SJSA1 (cell line): ENCODE results near the gene NARS2. TPM values are rescaled to one million over a fixed set of nuclear protein-coding genes. Genes with fewer than 3 reads are reported as not detected.

Source experiments
- DNase-seq, 2 experiments: peaks; one replicate each; pipeline ENCODE4 v3.0.0-alpha.2; 2015 to 2020; ENCODE audit warnings: low spot score in 2 of 2, low read depth in 1 of 2
- H3K27ac ChIP-seq: fragments of 250-450 bp; sonication (Bioruptor Pico); 2 replicates; pipeline ENCODE4 v1.5.1; 2020; ENCODE audit warnings: mild to moderate bottlenecking, moderate library complexity
- H3K27me3 ChIP-seq: fragments of 250-450 bp; sonication (Bioruptor Pico); replicated peaks from 2 replicates; pipeline ENCODE4 v1.5.1; 2020; ENCODE audit warnings: mild to moderate bottlenecking, moderate library complexity
- H3K36me3 ChIP-seq: fragments of 250-450 bp; sonication (Bioruptor Pico); 2 replicates; pipeline ENCODE4 v1.5.1; 2020; ENCODE audit warnings: mild to moderate bottlenecking
- H3K4me1 ChIP-seq: fragments of 250-450 bp; sonication (Bioruptor Pico); replicated peaks from 2 replicates; pipeline ENCODE4 v1.6.1; 2021; ENCODE audit warnings: mild to moderate bottlenecking
- H3K4me3 ChIP-seq: fragments of 250-450 bp; sonication (Bioruptor Pico); 2 replicates; pipeline ENCODE4 v1.5.1; 2020; ENCODE audit warnings: mild to moderate bottlenecking
- H3K9me3 ChIP-seq: fragments of 250-450 bp; sonication (Bioruptor Pico); replicated peaks from 2 replicates; pipeline ENCODE4 v1.5.1; 2020; ENCODE audit warnings: mild to moderate bottlenecking
- total RNA-seq: library from RNA; depleted of rRNA; stranded (reverse); fragments of >200 nt; shearing (Covaris generic); gene quantifications from 2 replicates; pipeline ENCODE4 v1.2.3, GENCODE V29; 2014

NARS2 gene
- total RNA-seq, 1 experiment from 2014 or later: 20.8 TPM

DNA sequence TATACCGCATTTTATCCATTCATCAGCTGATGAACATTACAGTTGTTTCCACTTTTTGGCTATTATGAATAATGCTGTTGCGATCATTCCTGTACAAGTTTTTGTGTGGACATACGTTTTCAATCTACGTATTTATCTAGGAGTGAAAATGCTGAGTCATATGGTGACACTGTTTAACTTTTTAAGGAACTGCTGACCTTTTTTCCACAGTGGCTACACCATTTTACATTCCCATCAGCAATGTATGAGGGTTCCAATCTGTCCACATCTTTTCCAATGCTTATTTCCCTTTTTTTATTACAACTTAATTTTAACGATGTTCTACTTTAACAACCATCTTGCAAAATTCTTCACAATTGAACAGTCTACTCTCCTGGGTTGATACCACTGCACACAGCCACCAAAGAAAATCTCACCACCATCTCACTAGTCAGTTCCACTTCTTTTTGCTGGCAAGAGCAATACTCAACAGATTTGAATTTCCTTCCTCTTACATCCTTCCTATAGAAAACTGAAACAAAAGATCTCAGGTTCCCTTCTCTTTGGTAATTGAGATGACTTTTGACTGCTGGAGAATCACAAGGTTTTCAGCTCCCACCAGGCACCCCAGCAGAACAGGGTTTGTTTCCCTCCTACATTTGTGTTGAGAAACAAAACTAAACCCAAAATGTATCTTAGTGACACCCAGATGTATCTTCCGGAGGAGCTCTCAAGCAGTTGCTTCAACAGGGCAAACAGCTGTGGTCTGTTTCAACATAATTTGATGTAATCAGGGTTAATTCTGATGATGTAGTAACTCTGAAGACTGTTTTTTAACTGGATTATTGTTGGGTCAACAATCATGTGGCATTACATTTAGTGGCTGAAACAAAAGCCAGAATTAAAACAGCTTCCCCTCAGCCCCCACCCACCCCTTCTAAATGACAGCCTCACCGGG, 150.1 kb downstream of the NARS2 start:
- Histone ChIP-seq H3K9me3 (no peaks in the 10 kb centered on the region), H3K27ac (no peak overlapping the region), H3K4me3 (no peak overlapping the region), H3K4me1 (peaks cover 5% of the 10 kb centered on the region; the same call in 1 of the 2 replicates), H3K27me3 (no peaks in the 10 kb centered on the region), H3K36me3 (no peaks in the 10 kb centered on the region)
- DNase-seq: no peak

GRCh38 chr11:78423241-78423640, 151.4 kb downstream of the NARS2 start:
- no peak overlapping the region for H3K4me3 ChIP-seq
- H3K36me3 ChIP-seq: no peaks in the 10 kb centered on the region
- H3K27ac ChIP-seq: no peak overlapping the region
- H3K4me1 ChIP-seq: peaks cover 15% of the 10 kb centered on the region
- no peaks in the 10 kb centered on the region for H3K27me3 ChIP-seq
- no peaks in the 10 kb centered on the region for H3K9me3 ChIP-seq
- DNase-seq: no peak

DNA sequence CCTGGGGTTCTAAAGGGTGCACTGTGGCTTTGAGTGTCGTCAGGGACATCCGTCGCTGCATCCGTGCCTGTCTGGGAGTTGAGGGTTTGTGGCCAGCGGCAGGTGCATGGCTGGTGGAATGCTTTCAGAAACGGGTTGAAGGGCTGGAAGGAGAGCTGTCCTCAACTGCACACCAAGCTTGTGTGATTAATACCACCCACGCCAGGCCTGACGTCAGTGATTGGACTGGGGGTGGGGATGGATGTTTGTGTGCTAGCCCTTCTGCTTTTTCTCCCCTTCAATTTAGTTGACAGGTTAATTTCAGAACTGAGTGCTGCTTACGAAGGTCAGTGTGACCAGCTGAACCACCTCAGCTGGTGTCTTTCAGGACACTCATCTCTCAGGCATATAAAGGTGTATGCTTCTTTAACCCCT, 153.9 kb downstream of the NARS2 start:
- H3K36me3 ChIP-seq: no peaks in the 10 kb centered on the region
- no peak overlapping the region for H3K4me3 ChIP-seq
- no peak for DNase-seq
- no peaks in the 10 kb centered on the region for H3K27me3 ChIP-seq
- H3K9me3 ChIP-seq: no peaks in the 10 kb centered on the region
- H3K27ac ChIP-seq: no peak overlapping the region
- peaks cover 16% of the 10 kb centered on the region for H3K4me1 ChIP-seq

DNA sequence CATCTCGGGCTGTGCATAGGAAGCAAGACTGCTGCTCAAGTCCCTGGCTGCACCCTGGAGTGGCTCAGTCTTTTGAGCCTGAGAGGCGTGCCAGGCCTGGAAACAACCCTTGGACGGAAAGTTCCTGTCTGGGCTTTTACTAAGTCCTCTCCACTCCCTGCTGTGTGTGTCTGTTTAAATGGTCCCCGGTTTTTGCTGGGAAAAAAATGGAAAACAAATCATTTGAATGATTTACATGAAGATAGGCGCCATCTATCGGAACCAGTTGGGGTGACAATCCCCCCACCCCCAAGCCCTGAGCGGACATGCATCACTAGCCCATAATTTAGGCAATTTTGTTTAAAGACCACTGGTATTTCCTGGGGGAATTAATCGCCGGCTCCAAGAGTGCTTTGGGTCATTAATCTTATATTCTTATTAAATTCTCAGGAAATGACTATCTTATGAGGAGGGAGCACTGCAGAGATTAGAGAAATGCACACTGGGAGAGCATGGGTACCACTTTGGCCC, 154.4 kb downstream of the NARS2 start:
- H3K4me1 ChIP-seq: peaks cover 16% of the 10 kb centered on the region
- no peak overlapping the region for H3K27ac ChIP-seq
- H3K36me3 ChIP-seq: no peaks in the 10 kb centered on the region
- DNase-seq: peak; percentile 26 to 50
- H3K9me3 ChIP-seq: no peaks in the 10 kb centered on the region
- no peak overlapping the region for H3K4me3 ChIP-seq
- no peaks in the 10 kb centered on the region for H3K27me3 ChIP-seq

DNA sequence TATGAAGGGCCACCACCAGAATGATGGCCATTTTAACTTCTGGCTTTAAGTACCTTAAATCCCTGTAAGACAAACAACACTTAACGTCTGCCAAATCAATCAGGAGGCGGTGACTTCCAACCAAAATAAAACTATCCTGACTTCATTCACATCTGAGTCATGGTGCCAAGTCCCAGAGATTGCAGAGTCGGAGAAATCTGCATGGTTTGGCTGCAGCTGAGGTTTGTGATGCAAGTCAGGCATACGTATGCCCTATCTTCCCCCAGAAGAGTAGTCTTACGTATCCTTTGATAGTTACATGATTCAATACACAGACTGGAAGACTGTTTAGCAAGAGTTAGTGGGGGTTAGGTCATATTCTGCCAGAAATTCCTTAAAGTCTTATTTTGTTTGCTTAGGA, 155.3 kb downstream of the NARS2 start:
- no peak overlapping the region for H3K4me3 ChIP-seq
- no peak overlapping the region for H3K27ac ChIP-seq
- H3K4me1 ChIP-seq: peaks cover 16% of the 10 kb centered on the region
- H3K27me3 ChIP-seq: no peaks in the 10 kb centered on the region
- peak in 1 of 2 experiments; percentile 5 for DNase-seq
- H3K36me3 ChIP-seq: no peaks in the 10 kb centered on the region
- H3K9me3 ChIP-seq: no peaks in the 10 kb centered on the region

DNA sequence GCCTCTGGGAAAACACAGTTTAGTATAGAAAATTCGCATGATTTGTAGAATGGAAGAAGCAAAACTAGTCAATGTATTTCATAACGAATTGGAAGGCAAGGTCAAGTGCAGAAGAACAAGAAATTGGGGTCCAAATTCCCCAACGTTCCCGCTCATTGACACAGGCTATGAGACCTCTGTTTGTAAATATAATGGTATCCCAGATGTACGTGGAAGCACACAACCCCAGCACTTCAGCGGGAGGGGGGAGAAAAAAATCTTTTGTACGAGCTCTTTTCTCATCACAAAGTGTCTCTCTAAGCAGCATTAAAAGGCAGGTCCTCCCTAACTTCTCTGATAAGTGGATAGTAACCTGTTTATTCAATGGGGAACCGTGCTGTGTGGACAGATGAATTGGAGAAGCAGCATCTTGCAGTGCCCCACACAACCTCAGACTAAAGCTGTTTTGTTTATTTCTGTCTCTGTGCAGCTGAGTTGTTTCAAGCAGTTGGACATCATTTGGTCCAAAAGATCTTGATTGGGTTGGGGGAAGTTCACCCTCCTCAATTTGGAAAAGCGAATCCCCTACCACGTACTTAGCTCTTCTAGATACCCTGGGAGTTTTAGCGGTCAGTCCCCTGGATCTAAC, 156.0 kb downstream of the NARS2 start:
- H3K9me3 ChIP-seq: no peaks in the 10 kb centered on the region
- H3K36me3 ChIP-seq: no peaks in the 10 kb centered on the region
- DNase-seq: no peak
- H3K27me3 ChIP-seq: no peaks in the 10 kb centered on the region
- H3K4me1 ChIP-seq: peaks cover 16% of the 10 kb centered on the region
- peak overlapping the region; percentile 62; the same call in 1 of the 2 replicates for H3K4me3 ChIP-seq
- H3K27ac ChIP-seq: no peak overlapping the region

GRCh38 chr11:78417888-78418583, 156.6 kb downstream of the NARS2 start:
- Histone ChIP-seq H3K4me3 (peak overlapping the region; percentile 62), H3K4me1 (peaks cover 16% of the 10 kb centered on the region), H3K27me3 (no peaks in the 10 kb centered on the region), H3K9me3 (no peaks in the 10 kb centered on the region), H3K27ac (no peak overlapping the region), H3K36me3 (no peaks in the 10 kb centered on the region)
- DNase-seq: peak; percentile 51 to 65

DNA sequence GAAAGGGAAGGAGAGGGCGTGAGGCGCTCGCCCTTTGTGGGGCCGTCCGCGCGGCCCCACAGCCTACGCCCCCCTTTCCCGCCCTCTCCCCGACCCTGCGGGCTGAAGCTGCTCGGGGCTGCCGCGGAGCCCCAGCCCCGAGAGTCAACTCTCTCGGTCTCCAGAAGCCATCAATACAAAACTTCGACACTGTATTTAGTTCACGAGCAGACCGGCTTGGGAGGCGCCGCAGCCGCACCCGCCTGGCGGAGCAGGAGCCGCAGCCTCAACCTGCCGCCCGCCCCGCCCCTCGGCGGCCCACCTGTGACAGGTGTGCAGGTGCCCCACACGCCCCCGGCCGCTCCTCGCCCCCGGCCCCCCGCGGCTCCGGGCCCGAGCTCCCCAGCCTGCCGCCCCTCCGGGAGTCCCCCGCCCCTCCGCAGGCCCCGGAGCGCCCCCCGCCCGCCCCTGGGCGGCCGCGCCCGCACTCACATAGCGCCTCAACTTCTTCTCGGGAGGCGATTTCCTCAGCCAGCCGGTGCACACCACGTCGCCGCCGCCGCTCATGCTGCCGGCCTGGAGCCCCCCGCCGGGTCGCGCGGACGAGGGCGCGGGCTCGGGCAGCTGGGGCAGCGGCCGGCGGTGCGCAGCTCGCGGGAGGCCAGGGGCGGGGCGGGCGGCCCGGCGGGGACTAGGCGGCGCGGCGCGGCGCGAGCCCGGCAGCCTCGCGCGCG, 157.3 kb downstream of the NARS2 start, which contains the start of gene GAB2:
Gene GAB2 (minus strand): TSS at position 646 of the 713 bp plus-strand sequence. CDS start 100 bp downstream, at position 546.
- H3K9me3 ChIP-seq: no peaks in the 10 kb centered on the region

DNA sequence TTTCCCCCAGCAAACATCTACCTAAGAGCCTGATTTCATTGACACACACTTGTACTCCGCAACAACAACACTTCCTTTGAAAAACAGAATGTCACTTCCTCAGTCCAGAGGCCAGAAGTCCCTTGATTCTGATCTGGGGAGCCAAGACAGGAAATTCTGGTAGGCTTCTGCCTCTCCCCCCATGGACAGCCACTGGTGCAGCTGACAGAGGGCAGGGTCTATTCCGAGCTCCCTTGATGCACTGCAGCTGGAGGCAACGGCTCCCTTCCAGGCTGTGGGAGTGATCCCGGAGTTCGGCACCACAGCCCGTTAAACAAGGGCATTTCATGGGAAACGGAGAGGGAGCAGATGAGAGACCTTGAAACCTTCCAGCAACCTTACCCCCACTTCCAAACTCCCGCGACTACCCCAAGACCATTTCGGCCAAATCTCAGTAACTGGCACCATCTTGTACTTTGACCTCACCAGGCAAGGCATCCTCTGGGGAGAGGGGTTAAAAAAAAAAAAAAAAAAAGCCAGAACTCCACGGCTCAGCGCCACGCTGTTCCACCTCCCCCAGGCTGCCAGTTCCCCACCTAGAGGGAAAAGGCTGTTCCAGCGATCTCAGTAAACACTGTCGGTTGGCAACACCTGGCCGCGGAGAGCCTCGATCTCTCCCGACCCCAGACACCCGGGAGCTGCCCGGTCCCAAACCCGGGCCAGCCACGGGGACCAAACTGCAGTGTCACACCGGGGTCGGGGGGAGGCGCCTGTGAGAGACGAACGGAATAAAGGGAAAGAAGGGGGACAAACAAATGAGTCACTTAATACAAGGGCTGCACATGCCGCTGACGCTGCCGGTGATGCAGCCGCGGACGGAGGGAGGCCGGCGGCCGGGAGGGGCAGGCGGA, 158.1 kb downstream of the NARS2 start:
- Histone ChIP-seq H3K27me3 (no peaks in the 10 kb centered on the region), H3K4me1 (peaks cover 16% of the 10 kb centered on the region), H3K4me3 (peak overlapping the region; percentile 62), H3K36me3 (no peaks in the 10 kb centered on the region), H3K27ac (peak overlapping the region; percentile 50), H3K9me3 (no peaks in the 10 kb centered on the region)
- DNase-seq: peak; percentile 74 to 84

More for the DNA sequence above, 157.3 kb downstream of the NARS2 start, which contains the start of gene GAB2:
- Histone ChIP-seq H3K4me3 (peak within 1 kb of the TSS; percentile 62), H3K27ac (peak within 1 kb of the TSS; percentile 50), H3K27me3 (no peaks in the 10 kb centered on the region), H3K4me1 (peaks cover 16% of the 10 kb centered on the region), H3K36me3 (no peaks in the 10 kb centered on the region)
- DNase-seq: no peak

GRCh38 chr11:78415338-78415737, 159.3 kb downstream of the NARS2 start:
- H3K9me3 ChIP-seq: no peaks in the 10 kb centered on the region
- H3K36me3 ChIP-seq: no peaks in the 10 kb centered on the region
- no peak overlapping the region for H3K4me3 ChIP-seq
- peaks cover 16% of the 10 kb centered on the region for H3K4me1 ChIP-seq
- DNase-seq: no peak
- no peak overlapping the region for H3K27ac ChIP-seq
- no peaks in the 10 kb centered on the region for H3K27me3 ChIP-seq

DNA sequence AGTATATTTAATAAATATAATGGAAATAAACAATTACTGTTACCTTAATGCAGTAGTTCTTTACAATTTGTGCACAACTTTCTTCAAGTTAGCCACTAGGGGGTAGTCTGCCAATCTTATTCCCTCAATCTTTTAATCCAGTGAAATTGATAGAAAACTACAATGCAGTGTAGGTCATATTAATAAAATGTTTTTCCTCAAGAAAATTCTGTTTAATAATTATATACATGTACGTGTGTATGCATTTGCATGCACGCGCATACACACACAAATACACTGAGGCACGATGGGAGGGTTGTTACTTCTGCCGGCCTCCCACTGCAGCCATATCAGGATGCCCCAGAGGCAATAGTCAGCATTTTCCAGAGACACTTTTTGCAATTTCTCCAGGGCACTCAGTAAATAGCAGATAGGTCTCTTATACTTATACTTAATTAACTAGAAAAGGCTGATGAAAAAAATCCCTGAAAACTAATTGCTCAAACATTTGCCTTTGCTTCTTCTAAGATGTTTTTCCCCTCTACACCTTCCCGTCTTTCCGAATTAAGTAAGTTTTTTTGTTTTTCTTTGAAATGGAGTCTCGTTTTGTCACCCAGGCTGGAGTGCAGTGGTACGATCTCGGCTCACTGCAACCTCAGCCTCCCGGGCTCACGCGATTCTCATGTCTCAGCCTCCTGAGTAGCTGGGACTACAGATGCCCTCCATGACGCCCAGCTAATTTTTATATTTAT, 160.2 kb downstream of the NARS2 start:
- Histone ChIP-seq H3K27me3 (no peaks in the 10 kb centered on the region), H3K9me3 (no peaks in the 10 kb centered on the region), H3K27ac (no peak overlapping the region), H3K4me1 (peaks cover 10% of the 10 kb centered on the region), H3K4me3 (no peak overlapping the region), H3K36me3 (no peaks in the 10 kb centered on the region)
- DNase-seq: no peak

- no peaks in the 10 kb centered on the region for H3K27me3 ChIP-seq
- H3K9me3 ChIP-seq: no peaks in the 10 kb centered on the region
- H3K4me3 ChIP-seq: no peak overlapping the region
- no peaks in the 10 kb centered on the region for H3K4me1 ChIP-seq
- no peak overlapping the region for H3K27ac ChIP-seq
- no peak for DNase-seq
- no peaks in the 10 kb centered on the region for H3K36me3 ChIP-seq
Measured at GRCh38 chr11:78408619-78409018, 166.0 kb downstream of the NARS2 start.
